Subcutaneous adipose tissue (tissue), 4 donors: ENCODE measurements around the gene FAM180A. TPM values are rescaled to one million over a fixed set of nuclear protein-coding genes. Genes with fewer than 3 reads are reported as not detected.

Experiments
- total RNA-seq, 4 donors: library from RNA; depleted of rRNA; stranded (reverse); fragments of >200 nt; gene quantifications; one replicate each; pipeline ENCODE4 v1.1.0, GENCODE V29; 2016
- TF ChIP-seq, protein P1 (sequence below): fragments of 450-650 bp; IDR thresholded peaks from one replicate; pipeline ENCODE4 v1.5.1; 2016; ENCODE audit warnings: low read depth, mild to moderate bottlenecking, control low read depth, antibody characterized with exemption, moderate library complexity

FAM180A gene
- total RNA-seq, 4 donors from 2014 or later, result 1.1 to 9.9 (median 6.3) TPM

DNA sequence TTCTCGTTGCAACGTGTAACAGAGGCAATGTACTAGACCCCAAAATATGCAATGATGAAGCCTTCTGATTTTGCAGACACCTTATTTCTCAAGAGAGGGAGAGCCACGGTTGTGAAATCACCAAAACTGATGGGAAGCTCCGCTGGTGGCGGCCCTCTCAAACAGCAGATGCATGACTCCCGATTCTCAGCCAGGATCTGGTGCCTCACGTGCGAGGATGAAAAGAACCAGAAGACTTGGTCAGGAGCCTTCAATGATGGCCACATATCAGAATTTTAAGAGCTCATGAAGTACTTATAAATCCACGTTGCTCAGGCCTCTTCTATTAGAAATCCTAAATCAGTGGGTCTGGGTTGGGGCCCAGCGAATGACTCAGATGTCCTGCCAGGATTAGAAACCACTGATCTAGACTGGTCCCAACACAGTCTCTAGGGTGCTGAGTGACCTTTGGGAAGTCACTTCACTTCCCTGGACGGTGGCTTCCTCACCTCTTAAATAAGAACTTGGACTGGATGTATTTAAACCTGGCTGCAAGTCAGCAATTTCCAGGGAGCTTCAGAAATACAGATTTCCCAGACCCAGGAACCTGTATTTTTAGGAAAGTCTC is 41.9 kb upstream of the FAM180A start:
- TF ChIP-seq, protein P1, sequence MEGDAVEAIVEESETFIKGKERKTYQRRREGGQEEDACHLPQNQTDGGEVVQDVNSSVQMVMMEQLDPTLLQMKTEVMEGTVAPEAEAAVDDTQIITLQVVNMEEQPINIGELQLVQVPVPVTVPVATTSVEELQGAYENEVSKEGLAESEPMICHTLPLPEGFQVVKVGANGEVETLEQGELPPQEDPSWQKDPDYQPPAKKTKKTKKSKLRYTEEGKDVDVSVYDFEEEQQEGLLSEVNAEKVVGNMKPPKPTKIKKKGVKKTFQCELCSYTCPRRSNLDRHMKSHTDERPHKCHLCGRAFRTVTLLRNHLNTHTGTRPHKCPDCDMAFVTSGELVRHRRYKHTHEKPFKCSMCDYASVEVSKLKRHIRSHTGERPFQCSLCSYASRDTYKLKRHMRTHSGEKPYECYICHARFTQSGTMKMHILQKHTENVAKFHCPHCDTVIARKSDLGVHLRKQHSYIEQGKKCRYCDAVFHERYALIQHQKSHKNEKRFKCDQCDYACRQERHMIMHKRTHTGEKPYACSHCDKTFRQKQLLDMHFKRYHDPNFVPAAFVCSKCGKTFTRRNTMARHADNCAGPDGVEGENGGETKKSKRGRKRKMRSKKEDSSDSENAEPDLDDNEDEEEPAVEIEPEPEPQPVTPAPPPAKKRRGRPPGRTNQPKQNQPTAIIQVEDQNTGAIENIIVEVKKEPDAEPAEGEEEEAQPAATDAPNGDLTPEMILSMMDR, result no peak

- TF ChIP-seq, protein P1, result no peak
These were observed 41.3 kb upstream of the FAM180A start for GRCh38 chr7:135789956-135790355.

- TF ChIP-seq, protein P1, result no peak
These were observed 40.8 kb upstream of the FAM180A start for GRCh38 chr7:135789431-135789830.

- TF ChIP-seq, protein P1, result no peak
These were observed 38.3 kb upstream of the FAM180A start for GRCh38 chr7:135786911-135787310.

DNA sequence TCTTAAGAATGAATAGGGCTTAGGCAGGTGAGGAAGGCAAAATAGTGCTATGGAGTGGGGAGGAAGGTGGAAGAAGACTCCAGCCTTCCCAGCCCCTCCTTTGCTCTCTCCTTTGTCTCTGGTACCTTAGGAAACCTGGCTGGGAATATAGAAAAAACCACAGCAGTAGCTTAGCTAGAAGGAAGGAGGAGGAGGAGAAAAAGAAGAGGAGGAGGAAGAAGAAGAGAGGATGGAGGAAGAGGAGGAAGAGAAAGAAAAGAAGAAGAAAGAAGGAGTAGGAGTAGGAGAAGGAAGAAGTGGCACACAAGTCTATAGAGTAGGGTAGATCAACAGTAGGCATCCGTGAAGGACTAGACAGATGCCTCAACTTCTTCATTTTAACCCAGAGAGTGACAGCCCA is 36.5 kb upstream of the FAM180A start:
- TF ChIP-seq, protein P1, result no peak

- TF ChIP-seq, protein P1, result no peak
These were observed 35.4 kb upstream of the FAM180A start for GRCh38 chr7:135784013-135784412.

DNA sequence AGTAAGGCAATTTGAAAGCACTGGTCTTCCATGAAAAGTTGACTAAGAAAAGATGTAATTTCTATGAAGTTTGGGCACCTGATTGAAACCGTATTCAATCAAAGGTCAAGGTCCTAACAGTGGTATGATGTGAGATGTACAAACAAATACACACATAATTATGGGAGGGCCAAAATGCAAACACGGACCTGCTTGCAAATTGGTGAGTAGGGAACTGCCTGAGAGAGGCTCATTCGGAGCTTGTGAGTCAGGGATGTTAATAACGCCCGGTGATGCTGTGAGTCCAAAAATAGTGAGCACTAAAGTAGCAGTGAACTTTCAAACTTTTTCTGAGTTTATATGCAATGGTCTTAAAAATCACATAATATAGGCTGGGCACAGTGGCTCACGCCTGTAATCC is 34.2 kb upstream of the FAM180A start:
- TF ChIP-seq, protein P1, result no peak
